Osteoblast (primary cell): ENCODE data around the gene SERP1. TPM values are rescaled to one million over a fixed set of nuclear protein-coding genes. Genes with fewer than 3 reads are reported as not detected.

Experiments used
- DNase-seq: peaks from one replicate; pipeline ENCODE4 v3.0.0; 2011; ENCODE audit warnings: low spot score, mixed read lengths; ENCODE audit not compliant: insufficient read length; ENCODE audit errors: missing footprints
- H2AFZ ChIP-seq: 2 replicates; pipeline ENCODE4 v1.6.0; 2011; ENCODE audit warnings: mild to moderate bottlenecking, low read length
- H3K27ac ChIP-seq: 2 replicates; pipeline ENCODE4 v1.5.1; 2011; ENCODE audit warnings: mild to moderate bottlenecking, low read depth, low read length, moderate library complexity
- H3K27me3 ChIP-seq: 2 replicates; pipeline ENCODE4 v1.6.0; 2012; ENCODE audit warnings: mild to moderate bottlenecking, control low read depth, inconsistent platforms, low read length, moderate library complexity; ENCODE audit not compliant: insufficient read depth
- H3K36me3 ChIP-seq: 2 replicates; pipeline ENCODE4 v1.5.1; 2011; ENCODE audit warnings: mild to moderate bottlenecking, low read length, control low read depth, moderate library complexity; ENCODE audit not compliant: insufficient read depth
- H3K4me1 ChIP-seq: 2 replicates; pipeline ENCODE4 v1.5.1; 2011; ENCODE audit warnings: mild to moderate bottlenecking, low read length, control low read depth, moderate library complexity; ENCODE audit not compliant: insufficient read depth
- H3K4me2 ChIP-seq: 2 replicates; pipeline ENCODE4 v1.6.0; 2011; ENCODE audit warnings: mild to moderate bottlenecking, low read length; ENCODE audit not compliant: insufficient read depth
- H3K4me3 ChIP-seq: fragments of 200-600 bp; sonication (generic); 3 replicates; pipeline ENCODE4 v1.5.1; 2012; ENCODE audit warnings: mild to moderate bottlenecking, low read length, inconsistent platforms; ENCODE audit not compliant: insufficient read depth
- H3K79me2 ChIP-seq: 2 replicates; pipeline ENCODE4 v1.6.0; 2012; ENCODE audit warnings: mild to moderate bottlenecking, low read length, control low read depth, inconsistent platforms; ENCODE audit not compliant: insufficient read depth
- H3K9me3 ChIP-seq: 2 replicates; pipeline ENCODE4 v1.5.1; 2011; ENCODE audit warnings: low read depth, low read length, control low read depth
- H4K20me1 ChIP-seq: 2 replicates; pipeline ENCODE4 v1.6.0; 2012; ENCODE audit warnings: mild to moderate bottlenecking, low read length, control low read depth; ENCODE audit not compliant: insufficient read depth
- CTCF ChIP-seq: IDR thresholded peaks from 2 replicates; pipeline ENCODE4 v1.5.1; 2011; ENCODE audit warnings: mild to moderate bottlenecking, low read depth, low read length, moderate library complexity; ENCODE audit errors: extremely low read depth
- total RNA-seq: library from RNA; depleted of rRNA; stranded (reverse); fragments of >200 nt; gene quantifications from 2 replicates; pipeline ENCODE4 v1.2.3, GENCODE V29; 2012

SERP1 gene
- total RNA-seq, 1 donor = 124 TPM

- Histone ChIP-seq H3K9me3 (no peaks in the 10 kb centered on the region), H3K4me1 (no peaks in the 10 kb centered on the region), H3K27ac (no peak overlapping the region), H2AFZ (no peak overlapping the region), H3K4me3 (no peak overlapping the region), H3K36me3 (no peaks in the 10 kb centered on the region), H3K79me2 (no peaks in the 10 kb centered on the region), H3K27me3 (peaks cover 5% of the 10 kb centered on the region), H3K4me2 (no peak overlapping the region), H4K20me1 (no peaks in the 10 kb centered on the region)
- no peak for TF ChIP-seq CTCF
- no peak for DNase-seq
These were observed 14.5 kb downstream of the SERP1 start for GRCh38 chr3:150531775-150532174.

GRCh38 chr3:150528354-150528797, 17.9 kb downstream of the SERP1 start:
- H3K27me3 ChIP-seq = peaks cover 5% of the 10 kb centered on the region
- no peak overlapping the region for H3K27ac ChIP-seq
- no peaks in the 10 kb centered on the region for H4K20me1 ChIP-seq
- H3K4me1 ChIP-seq = no peaks in the 10 kb centered on the region
- H3K79me2 ChIP-seq = no peaks in the 10 kb centered on the region
- no peak overlapping the region for H2AFZ ChIP-seq
- TF ChIP-seq CTCF = peak; percentile 47
- no peaks in the 10 kb centered on the region for H3K36me3 ChIP-seq
- H3K9me3 ChIP-seq = no peaks in the 10 kb centered on the region
- DNase-seq = peak; percentile 9
- no peak overlapping the region for H3K4me2 ChIP-seq
- H3K4me3 ChIP-seq = no peak overlapping the region

- no peak overlapping the region for H2AFZ ChIP-seq
- H3K79me2 ChIP-seq = no peaks in the 10 kb centered on the region
- H3K4me3 ChIP-seq = no peak overlapping the region
- TF ChIP-seq CTCF = no peak
- H3K4me2 ChIP-seq = peak overlapping the region; percentile 41
- no peaks in the 10 kb centered on the region for H3K4me1 ChIP-seq
- H3K9me3 ChIP-seq = no peaks in the 10 kb centered on the region
- no peak overlapping the region for H3K27ac ChIP-seq
- peaks cover 5% of the 10 kb centered on the region for H3K27me3 ChIP-seq
- H4K20me1 ChIP-seq = no peaks in the 10 kb centered on the region
- no peak for DNase-seq
- H3K36me3 ChIP-seq = no peaks in the 10 kb centered on the region
These were observed 18.6 kb downstream of the SERP1 start for GRCh38 chr3:150527464-150528255.

- Histone ChIP-seq H2AFZ (no peak overlapping the region), H3K36me3 (no peaks in the 10 kb centered on the region), H3K4me1 (no peaks in the 10 kb centered on the region), H3K4me3 (no peak overlapping the region), H3K9me3 (no peaks in the 10 kb centered on the region), H3K27ac (no peak overlapping the region), H3K4me2 (no peak overlapping the region), H3K79me2 (no peaks in the 10 kb centered on the region), H3K27me3 (peaks cover 5% of the 10 kb centered on the region), H4K20me1 (no peaks in the 10 kb centered on the region)
- DNase-seq = peak; percentile 58
- TF ChIP-seq CTCF = no peak
These were observed 22.8 kb downstream of the SERP1 start for GRCh38 chr3:150523538-150523937.
